ENCODE measurements around the gene GRID1.
A peak's percentile ranks its signal among the peaks of the same experiment; 100 is the strongest.

The GRID1 gene

GRCh38 chr10:86226781-86227201 is 139.8 kb downstream of the GRID1 start:
- DNase-seq: no peak

- no peak for DNase-seq
Observed at GRCh38 chr10:86226016-86226415, 140.6 kb downstream of the GRID1 start.

DNA sequence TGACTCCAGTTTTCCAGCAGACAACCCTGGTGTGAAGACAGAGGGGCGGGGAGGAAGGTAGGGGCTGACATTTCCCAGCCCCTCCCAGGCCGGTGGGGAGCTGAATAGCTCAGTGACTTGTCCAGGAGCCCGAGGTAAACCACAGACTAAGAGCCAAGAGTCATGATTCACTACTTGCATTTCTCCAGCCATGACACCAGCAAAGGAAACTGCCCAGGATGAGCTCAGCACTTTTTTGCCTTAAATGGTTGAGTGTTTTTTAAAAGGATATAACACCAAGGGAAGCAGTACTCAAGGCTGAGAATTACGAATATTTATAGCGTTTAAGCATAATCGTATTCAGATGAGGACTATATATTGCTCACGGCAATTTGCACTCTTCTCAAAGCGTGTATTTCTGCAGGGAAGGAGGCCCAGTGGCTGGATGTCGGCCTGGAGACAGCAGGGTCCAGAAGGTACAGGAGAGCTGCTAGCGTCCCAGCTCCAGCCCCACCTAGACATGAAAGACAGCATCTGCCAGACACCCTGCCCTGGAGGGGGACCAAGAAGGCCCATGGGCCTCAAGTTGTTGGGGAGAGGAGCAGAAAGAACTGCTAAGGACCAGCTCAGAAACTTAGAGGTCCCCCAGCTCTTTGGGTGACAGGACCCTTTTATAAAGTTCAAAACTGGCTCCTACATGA is 141.4 kb downstream of the GRID1 start:
- DNase-seq: no peak

DNA sequence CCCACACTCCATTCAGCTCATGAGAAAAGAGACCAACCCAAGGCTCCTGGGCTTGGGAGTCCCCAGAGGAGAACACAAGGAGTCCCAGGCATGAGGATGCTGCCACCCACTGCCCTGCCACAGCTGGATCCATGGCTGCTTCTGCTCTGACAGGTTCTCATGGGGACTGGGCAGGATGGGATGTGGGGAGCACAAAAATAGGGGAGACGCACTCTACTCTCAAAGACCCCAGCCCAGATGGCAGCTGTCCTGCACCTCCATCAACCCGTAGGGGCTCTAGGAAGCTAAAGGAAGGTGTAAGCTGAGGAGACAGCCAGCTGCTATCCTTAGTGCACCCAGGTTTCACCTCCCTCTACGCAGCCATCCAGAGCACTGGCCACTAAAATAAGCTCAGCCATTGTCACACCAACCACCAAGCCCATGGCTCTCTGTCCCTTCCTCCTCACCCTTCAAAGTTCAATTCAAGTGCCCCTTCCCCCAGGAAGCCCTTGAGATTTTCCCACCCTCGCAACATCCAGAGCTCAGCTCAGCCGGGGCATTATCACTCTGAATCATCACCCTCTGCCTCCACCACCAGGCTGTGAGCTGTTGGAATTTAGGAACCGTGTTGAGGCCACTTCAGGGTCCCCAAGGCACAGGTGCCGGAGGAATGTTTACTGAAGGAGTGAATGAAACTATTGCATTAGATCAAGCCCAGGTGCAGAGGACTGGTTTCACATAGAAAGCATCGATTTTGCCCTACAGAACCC is 142.1 kb downstream of the GRID1 start:
- DNase-seq: no peak

DNA sequence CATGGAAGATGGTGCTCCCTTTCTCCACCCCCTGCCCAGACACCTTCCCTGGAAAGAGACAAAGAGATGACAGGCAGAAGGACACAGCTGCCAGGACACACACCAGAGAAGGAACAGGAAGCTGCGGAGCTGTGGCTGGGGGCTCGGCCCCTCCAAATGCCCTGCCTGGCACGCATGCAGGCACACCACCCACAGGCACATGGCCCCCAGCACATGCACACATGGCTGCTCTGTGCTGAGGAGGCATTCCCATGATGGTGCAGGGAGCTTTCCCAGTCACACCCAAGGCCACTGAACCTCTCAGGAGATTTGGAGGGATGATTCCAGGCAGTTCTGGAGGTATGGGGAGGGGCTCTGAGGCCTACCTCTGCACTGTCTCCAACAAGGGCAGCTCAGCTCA is 143.3 kb downstream of the GRID1 start:
- no peak for DNase-seq

GRCh38 chr10:86222687-86223086 is 143.9 kb downstream of the GRID1 start:
- DNase-seq: no peak

DNA sequence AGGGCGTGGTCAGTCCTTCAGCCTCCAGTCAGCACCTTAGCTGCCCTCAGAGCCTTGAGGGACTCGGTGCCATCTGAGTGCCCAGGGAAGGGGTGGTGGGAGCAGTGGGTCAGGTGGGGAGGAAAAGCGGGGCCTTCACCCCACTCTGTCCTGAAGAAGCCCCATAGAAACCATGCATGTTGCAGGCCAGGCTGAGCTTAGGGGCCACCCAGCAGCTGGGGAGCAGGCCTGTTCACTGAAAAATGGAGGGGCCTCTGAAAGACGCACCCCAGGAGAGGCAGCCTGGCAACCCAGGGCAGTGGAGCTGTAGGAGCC is 144.3 kb downstream of the GRID1 start:
- DNase-seq: no peak

- DNase-seq: no peak
Observed at GRCh38 chr10:86221442-86222335, 144.9 kb downstream of the GRID1 start.

DNA sequence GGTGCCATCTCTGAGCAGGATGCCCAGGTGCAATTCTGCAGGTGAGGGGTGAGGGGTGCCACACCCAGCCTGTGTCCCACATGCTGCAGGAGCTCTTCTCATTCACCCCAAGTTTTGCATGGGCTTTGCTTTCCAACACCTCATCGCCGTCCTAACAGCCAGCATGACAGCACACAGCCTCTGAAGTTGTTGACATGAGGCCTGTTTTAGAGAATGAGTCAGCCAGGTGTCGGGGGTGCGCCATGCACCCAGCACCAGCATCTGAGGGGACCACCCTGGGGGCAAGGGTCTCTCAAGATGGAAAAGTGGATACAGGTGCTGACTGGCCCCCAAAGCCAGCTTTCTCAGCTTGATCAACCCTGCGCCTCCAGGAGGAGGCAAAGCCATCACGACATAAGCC is 146.0 kb downstream of the GRID1 start:
- DNase-seq: no peak

- DNase-seq: no peak
Observed at GRCh38 chr10:86219271-86219670, 147.3 kb downstream of the GRID1 start.

GRCh38 chr10:86218842-86219241 is 147.8 kb downstream of the GRID1 start:
- DNase-seq: no peak

GRCh38 chr10:86218160-86218559 is 148.4 kb downstream of the GRID1 start:
- DNase-seq: no peak

DNA sequence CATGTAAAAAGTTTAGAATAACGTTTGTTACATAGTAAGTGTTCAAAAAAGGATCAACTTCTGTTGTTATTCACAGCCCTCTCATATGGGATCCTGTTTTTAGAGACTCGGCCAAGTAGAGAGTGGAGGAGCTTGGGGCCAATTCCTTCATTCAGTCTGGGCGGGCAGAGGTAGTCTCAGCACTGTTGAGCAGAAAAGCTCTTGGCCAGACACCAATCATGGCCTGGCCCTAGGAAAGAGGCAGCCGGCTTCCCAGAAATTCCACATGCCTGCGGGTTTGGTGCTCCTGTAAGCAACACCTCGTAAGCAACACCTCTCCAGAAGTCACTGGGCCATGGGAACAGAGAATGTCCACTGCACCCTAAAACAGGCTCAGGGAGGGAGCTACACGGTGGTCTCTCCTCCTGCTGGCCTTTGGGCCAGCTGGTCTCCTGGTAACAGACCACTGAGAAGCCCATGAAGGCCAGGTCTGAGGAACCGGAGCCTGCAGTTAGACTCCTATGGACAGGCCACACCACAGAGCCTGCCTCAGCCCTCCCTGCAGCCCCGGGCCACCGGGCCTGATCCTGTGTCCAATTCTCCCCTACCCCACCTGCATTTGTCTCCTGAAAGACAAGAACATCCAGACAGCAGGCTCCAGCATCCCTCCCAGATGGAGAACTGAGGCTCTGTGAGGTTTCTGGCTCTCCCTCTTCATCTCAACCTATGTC is 149.1 kb downstream of the GRID1 start:
- peak in 3 of 14 donors; percentile 10 to 45 (median 13) for DNase-seq

DNA sequence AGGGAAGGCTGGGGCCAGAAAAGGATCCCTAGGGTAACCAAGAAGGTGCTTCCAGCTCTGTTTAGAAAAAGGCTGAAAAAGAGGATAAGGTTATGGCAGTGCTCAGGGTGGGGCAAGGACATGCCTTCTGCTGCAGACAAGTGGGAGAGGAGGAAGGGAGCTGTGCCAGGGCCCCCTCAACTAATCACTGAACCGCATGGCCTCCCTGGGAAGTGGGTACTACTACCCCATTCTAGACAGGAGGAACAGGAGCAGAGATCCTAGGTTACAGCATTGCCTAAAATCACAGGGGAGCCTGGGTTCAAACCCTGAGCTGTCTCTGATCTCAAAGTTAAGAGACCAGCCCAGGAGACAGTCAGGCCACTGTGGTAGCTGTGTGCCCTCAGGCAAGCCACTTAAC is 149.7 kb downstream of the GRID1 start:
- no peak for DNase-seq

GRCh38 chr10:86215712-86216111 is 150.9 kb downstream of the GRID1 start:
- no peak for DNase-seq

DNA sequence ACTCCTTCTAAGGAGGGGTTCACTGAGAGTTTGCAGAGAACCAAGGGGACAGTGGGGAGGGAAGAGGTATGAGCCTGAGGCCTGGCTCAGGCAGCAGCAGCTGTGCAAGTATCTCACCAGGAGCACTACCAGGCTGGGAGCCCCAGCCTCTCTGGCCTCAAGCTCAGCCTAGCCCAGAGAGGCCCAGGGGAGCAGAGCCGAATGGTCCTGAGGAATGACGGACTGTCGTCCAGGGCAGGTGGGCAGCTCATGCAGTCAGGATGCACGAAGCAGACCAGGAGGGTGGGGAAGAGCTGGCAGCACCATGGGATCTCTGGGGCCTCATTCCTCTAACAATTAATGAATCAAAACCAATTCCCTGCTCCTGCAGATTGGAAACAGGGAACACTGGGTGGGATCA is 151.5 kb downstream of the GRID1 start:
- DNase-seq: no peak

DNA sequence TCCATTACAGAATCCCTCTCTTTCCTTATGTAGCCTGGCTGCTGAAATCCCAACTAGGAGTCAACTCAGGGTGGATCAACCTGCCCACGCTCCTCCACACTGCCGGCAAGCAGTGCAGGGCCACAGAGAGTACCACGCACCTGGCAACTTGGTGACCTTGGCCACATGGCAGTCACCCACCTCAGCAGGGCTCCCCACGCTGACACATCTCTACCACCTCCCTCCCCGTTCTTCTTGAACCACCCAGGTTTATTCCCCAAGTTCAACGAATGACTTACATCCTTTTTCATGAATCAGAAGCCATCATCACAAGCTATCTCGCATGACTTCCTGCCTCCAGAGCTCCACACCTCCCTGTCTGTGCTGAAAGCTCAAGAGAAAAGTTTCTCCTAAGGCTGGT is 153.4 kb downstream of the GRID1 start:
- no peak for DNase-seq

DNA sequence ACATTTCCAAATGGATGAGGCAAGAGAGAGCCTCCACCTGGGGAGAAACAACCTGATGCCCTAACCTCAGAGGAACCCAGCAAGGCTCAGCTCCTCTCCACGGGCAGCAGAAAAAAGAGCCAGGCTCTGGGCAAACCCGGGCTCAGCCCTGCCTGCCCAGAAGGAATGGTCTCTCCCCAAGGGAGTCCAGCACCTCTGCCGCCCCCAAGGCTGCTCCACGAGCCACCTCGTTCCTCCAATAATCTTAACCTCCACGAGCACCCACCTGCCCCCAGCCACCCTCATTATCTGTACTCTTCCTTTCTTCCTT is 154.2 kb downstream of the GRID1 start:
- DNase-seq: no peak

DNA sequence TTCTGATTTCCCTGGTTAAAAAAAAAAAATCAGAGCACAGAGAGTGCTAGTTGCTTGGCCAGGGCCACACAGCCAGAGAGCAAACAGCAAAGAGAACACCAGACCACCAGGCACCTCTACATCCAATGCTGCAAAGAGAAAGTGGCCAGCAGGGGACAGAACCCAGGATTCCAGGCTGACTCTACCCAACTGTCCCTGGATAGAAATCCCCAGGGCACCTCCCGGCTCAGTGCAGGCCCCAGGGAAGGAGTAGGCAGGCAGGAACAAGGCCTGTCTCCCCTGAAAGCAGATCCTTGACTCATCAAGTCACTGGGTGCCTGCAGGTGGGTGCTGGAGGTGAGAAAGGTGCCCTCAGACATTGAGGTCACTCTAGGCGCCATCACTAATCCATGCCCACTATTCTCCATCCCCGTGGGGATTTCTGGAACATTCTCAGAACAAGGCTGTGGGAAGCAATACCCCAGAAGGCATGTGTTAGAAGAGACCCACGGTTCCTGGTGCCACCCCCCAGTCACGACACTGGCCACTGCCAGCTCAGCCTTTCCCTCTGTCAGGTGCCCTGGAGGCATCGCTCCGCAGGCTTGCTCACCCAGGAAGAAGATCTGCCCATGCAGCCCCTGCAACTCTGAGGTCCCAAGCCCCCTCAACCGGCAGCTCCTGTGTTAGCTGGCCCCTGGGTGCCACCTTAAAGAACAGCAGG is 154.8 kb downstream of the GRID1 start:
- no peak for DNase-seq

- no peak for DNase-seq
Observed at GRCh38 chr10:86210416-86210815, 156.2 kb downstream of the GRID1 start.

DNA sequence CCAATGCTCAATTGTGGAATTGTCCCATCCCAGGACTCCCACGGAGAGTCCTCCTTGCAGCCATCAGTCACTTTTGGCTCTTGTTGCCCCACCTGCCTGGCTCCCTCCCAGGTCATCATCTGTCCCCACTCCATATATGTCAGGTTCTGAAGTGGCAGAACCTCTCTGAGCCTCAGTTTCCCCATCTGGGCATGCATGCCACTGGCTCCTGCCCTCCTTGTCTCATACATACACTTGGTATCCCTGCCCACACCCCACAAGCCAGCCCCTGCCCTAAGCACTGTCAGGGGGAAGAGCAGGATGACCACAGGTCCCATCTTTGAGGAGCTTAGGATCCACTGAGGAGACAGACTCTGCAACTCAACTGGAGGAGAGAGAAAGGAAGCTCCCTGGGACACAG is 156.9 kb downstream of the GRID1 start:
- DNase-seq: no peak

- DNase-seq: no peak
Observed at GRCh38 chr10:86207226-86207625, 159.4 kb downstream of the GRID1 start.

- DNase-seq: no peak
Observed at GRCh38 chr10:86206240-86206579, 160.4 kb downstream of the GRID1 start.
